Spleen (tissue), 11 donors: ENCODE data around the gene PTBP3. TPM values are rescaled to one million over a fixed set of nuclear protein-coding genes. Genes with fewer than 3 reads are reported as not detected.

Experiments used
- DNase-seq: peaks from one replicate; pipeline ENCODE4 v3.0.0-alpha.2; 2020
- H3K27ac ChIP-seq, 8 donors: fragments of 200-600 bp; sonication (generic) in 7 of 8; 1 replicate in 4 of 8; 2 replicates in 4 of 8; pipeline versions ENCODE4 v1.5.0 to v1.8.0; 2016 to 2021; ENCODE audit warnings: inconsistent platforms in 4 of 8, mild to moderate bottlenecking in 4 of 8, moderate library complexity in 1 of 8
- H3K27me3 ChIP-seq, 7 donors: fragments of 200-600 bp; sonication (generic) in 6 of 7; replicated peaks in 1 of 7; 1 replicate in 4 of 7; 2 replicates in 3 of 7; pipeline versions ENCODE4 v1.5.0 to v1.8.0; 2016 to 2021; ENCODE audit warnings: inconsistent platforms in 3 of 7, mild to moderate bottlenecking in 1 of 7
- H3K36me3 ChIP-seq, 6 donors: fragments of 200-600 bp; sonication (generic) in 5 of 6; 1 replicate in 4 of 6; 2 replicates in 2 of 6; pipeline versions ENCODE4 v1.5.0 to v1.8.0; 2016 to 2021; ENCODE audit warnings: inconsistent platforms in 2 of 6
- H3K4me1 ChIP-seq, 6 donors: fragments of 200-600 bp; sonication (generic) in 5 of 6; 1 replicate in 3 of 6; 2 replicates in 3 of 6; pipeline versions ENCODE4 v1.5.0 to v1.8.0; 2016 to 2021; ENCODE audit warnings: inconsistent platforms in 3 of 6
- H3K4me3 ChIP-seq, 8 donors: fragments of 200-600 bp; sonication (generic) in 7 of 8; 1 replicate in 4 of 8; 2 replicates in 4 of 8; pipeline versions ENCODE4 v1.5.0 to v1.8.0; 2016 to 2021; ENCODE audit warnings: inconsistent platforms in 4 of 8, mild to moderate bottlenecking in 4 of 8, moderate library complexity in 2 of 8
- H3K9me3 ChIP-seq, 8 donors: fragments of 200-600 bp; sonication (generic) in 7 of 8; 1 replicate in 4 of 8; 2 replicates in 4 of 8; pipeline versions ENCODE4 v1.5.0 to v1.8.0; 2016 to 2021; ENCODE audit warnings: inconsistent platforms in 4 of 8
- POLR2A ChIP-seq, 3 donors: fragments of 450-650 bp; IDR thresholded peaks; one replicate each; pipeline ENCODE4 v1.5.1; 2017; ENCODE audit warnings: antibody characterized with exemption in 3 of 3, mild to moderate bottlenecking in 1 of 3
- POLR2AphosphoS5 ChIP-seq, 3 donors: sonication (generic); formaldehyde crosslinking; IDR thresholded peaks; one replicate each; pipeline ENCODE4 v1.5.1; 2017; ENCODE audit warnings: antibody characterized with exemption in 3 of 3
- WGBS, 5 donors: extraction: QIAGEN DNeasy Blood & Tissue Kit in 3 of 5; methylation state at CpG; one replicate each; pipeline versions ENCODE4 v1.1.5 to v1.1.7; 2013 to 2018; 5-methylcytosine and 5-hydroxymethylcytosine counted together
- intact Hi-C: fragments of 100-400 bp; cut with DNase I; formaldehyde crosslinking; loops from one replicate; pipeline ENCODE4 v1.15.0; 2023; ENCODE audit warnings: low total_unique reads
- polyA plus RNA-seq, 3 donors: library from polyadenylated mRNA; stranded (reverse); fragments of 200-250 nt; gene quantifications; one replicate each; pipeline ENCODE4 v1.2.1, GENCODE V29; 2013
- total RNA-seq, 7 donors: library from RNA; depleted of rRNA in 3 of 7; stranded (reverse); fragments of >200 nt in 3 of 7; fragmentation: NEBNext Ultra II Directional in 4 of 7; extraction: Animal tissue kit (Norgen Biotek cat#: 25700) in 4 of 7; gene quantifications; one replicate each; pipeline versions ENCODE4 v1.1.0 to v1.2.1, GENCODE V29; 2016 to 2021
- TF ChIP-seq, protein P1 (sequence below), 11 experiments: fragments of 200-600 bp in 7 of 11; fragments of 450-650 bp in 4 of 11; sonication (generic) in 4 of 11; IDR thresholded peaks in 8 of 11; conservative IDR thresholded peaks in 3 of 11; 1 replicate in 7 of 11; 2 replicates in 4 of 11; pipeline versions ENCODE4 v1.4.0 to v1.8.0; 2016 to 2021; ENCODE audit warnings: antibody characterized with exemption in 11 of 11, inconsistent platforms in 4 of 11, mild to moderate bottlenecking in 1 of 11
- donor health status: healthy with polysubstance abuse.
- donor health status: DM: no; HTN: no; CAD: no; lungs with moderate emphysema.
- donor health status: DM: no; HTN: no; CAD: no.
- donor health status: Bipolar disorder and iron deficiency.
- donor health status: healthy.
- donor health status: DM: no; HTN: no; CAD: no.
- donor health status: DM: yes; HTN: yes; CAD: no.

Gene PTBP3
- total and polyA plus RNA-seq, 10 donors = 10.6 to 107 (median 85.6) TPM

DNA sequence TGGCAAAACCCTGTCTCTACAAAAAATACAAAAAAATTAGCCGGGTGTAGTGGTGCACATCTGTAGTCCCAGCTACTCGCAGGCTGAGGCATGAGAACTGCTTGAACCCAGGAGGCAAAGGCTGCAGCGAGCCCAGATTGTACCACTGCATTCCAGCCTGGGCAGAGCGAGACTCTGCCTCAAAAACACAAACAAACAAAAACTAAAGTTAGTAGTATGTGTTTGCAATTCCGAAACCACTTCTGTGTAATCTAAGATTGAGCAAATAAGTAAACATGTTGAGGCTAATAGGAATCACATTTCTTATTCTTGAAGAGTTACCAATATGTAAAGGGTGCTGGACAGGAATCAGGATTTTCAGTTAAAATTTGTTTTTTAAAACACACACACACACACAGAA lies 88.3 kb downstream of the PTBP3 start:
- WGBS, 5 donors = 94 to 98% (median 97%) methylated on average over 5 of the region's 5 CpGs
- DNase-seq = no peak
- Histone ChIP-seq H3K27ac (no peak overlapping the region), H3K4me3 (no peak overlapping the region), H3K4me1 (peaks cover 0 to 10% (median 0%) of the 10 kb centered on the region in 6 donors), H3K27me3 (no peaks in the 10 kb centered on the region), H3K9me3 (no peaks in the 10 kb centered on the region), H3K36me3 (peaks cover 0 to 85% (median 15%) of the 10 kb centered on the region in 6 donors)
- intact Hi-C loops = no loop called here
- TF ChIP-seq POLR2A (IDR thresholded peaks at IDR 0.05) (no peak), POLR2AphosphoS5 (IDR thresholded peaks at IDR 0.05) (no peak)
- TF ChIP-seq, protein P1, sequence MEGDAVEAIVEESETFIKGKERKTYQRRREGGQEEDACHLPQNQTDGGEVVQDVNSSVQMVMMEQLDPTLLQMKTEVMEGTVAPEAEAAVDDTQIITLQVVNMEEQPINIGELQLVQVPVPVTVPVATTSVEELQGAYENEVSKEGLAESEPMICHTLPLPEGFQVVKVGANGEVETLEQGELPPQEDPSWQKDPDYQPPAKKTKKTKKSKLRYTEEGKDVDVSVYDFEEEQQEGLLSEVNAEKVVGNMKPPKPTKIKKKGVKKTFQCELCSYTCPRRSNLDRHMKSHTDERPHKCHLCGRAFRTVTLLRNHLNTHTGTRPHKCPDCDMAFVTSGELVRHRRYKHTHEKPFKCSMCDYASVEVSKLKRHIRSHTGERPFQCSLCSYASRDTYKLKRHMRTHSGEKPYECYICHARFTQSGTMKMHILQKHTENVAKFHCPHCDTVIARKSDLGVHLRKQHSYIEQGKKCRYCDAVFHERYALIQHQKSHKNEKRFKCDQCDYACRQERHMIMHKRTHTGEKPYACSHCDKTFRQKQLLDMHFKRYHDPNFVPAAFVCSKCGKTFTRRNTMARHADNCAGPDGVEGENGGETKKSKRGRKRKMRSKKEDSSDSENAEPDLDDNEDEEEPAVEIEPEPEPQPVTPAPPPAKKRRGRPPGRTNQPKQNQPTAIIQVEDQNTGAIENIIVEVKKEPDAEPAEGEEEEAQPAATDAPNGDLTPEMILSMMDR (IDR thresholded peaks at IDR 0.05 in 8 of 11, conservative IDR thresholded peaks at IDR 0.05 in 3 of 11) = no peak

DNA sequence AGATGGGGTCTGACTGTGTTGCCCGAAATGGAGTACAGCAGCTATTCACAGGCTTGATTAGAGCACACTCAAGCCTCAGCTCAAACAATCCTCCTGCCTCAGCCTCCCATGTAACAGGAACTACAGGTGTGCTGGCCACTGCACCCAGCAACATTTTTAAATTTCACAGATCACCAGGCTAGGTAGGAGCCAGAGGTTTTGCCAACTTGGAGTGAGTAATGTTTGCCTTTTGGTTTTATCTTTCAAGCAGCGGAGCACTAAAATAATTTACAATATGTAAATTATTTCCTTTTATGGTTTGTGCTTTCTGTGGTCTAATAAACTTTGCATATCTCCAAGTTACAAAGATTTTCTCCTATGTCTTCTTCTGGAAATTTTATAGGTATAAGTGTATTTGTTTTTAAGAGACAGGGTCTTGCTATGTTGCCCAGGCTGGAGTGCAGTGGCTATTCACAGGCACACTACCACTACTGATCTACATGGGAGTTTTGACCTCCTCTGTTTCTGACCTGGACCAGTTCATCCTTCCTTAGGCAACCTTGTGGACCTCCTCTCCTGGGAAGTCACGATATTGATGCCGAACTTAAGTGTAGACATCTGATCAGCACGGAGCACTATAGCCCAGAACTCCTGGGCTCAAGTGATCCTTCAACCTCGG lies 91.1 kb downstream of the PTBP3 start:
- TF ChIP-seq POLR2AphosphoS5 (IDR thresholded peaks at IDR 0.05) (no peak), POLR2A (IDR thresholded peaks at IDR 0.05) (no peak)
- TF ChIP-seq, protein P1 (IDR thresholded peaks at IDR 0.05 in 8 of 11, conservative IDR thresholded peaks at IDR 0.05 in 3 of 11) = no peak
- Histone ChIP-seq H3K36me3 (peaks cover 0 to 90% (median 14%) of the 10 kb centered on the region in 6 donors), H3K27ac (no peak overlapping the region), H3K4me3 (no peak overlapping the region), H3K4me1 (no peaks in the 10 kb centered on the region), H3K27me3 (no peaks in the 10 kb centered on the region), H3K9me3 (no peaks in the 10 kb centered on the region)
- 95 to 98% (median 95%) methylated on average over 6 of the region's 6 CpGs for WGBS, 5 donors
- DNase-seq = no peak
- intact Hi-C loops = no loop called here

DNA sequence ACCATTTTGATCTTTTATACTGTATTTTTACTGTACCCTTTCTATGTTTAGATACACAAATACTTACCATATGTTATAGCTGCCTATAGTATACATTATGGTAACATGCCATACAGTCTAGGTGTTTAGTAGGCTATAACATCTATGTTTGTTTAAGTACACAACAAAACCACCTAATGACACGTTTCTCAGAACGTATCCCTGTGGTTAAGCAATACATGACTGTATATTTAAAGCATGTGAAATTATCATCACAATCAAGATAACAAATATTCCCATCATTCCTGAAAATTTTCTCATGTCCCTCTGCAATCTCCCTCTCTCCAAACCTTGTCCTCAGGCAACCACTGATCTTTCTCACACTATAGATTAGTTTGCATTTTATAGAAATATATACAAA lies 91.9 kb downstream of the PTBP3 start:
- 78 to 93% (median 89%) methylated on average over 2 of the region's 2 CpGs for WGBS, 5 donors
- no peaks in the 10 kb centered on the region for H3K4me1 ChIP-seq
- peaks cover 0 to 89% (median 13%) of the 10 kb centered on the region in 6 donors for H3K36me3 ChIP-seq
- H3K4me3 ChIP-seq = no peak overlapping the region
- TF ChIP-seq POLR2A (IDR thresholded peaks at IDR 0.05) = no peak
- TF ChIP-seq POLR2AphosphoS5 (IDR thresholded peaks at IDR 0.05) = no peak
- TF ChIP-seq, protein P1 (IDR thresholded peaks at IDR 0.05 in 8 of 11, conservative IDR thresholded peaks at IDR 0.05 in 3 of 11) = no peak
- H3K9me3 ChIP-seq = no peaks in the 10 kb centered on the region
- no peak for DNase-seq
- H3K27me3 ChIP-seq = no peaks in the 10 kb centered on the region
- intact Hi-C loops = no loop called here
- no peak overlapping the region for H3K27ac ChIP-seq

DNA sequence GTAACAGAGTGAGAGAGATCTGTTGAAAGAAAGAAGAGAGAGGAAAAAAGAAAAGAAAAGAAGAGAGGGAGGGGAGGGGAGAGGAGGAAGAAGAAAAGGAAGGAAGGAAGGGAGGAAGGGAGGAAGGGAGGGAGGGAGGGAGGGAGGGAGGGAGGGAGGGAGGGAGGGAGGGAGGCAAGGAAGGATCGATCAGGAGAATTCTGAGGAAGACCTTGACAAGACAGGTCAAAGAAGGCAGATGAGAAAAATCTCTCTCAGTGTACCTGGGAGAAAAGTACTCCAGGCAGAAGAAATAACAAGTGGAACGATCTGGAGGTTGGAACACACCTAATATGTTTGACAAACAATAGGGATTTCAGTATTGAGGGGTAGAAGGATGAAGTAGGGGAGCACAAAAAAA lies 93.7 kb downstream of the PTBP3 start:
- intact Hi-C loops = no loop called here
- Histone ChIP-seq H3K9me3 (no peaks in the 10 kb centered on the region), H3K4me1 (no peaks in the 10 kb centered on the region), H3K4me3 (no peak overlapping the region), H3K36me3 (peaks cover 0 to 86% (median 10%) of the 10 kb centered on the region in 6 donors), H3K27me3 (no peaks in the 10 kb centered on the region), H3K27ac (no peak overlapping the region)
- TF ChIP-seq POLR2AphosphoS5 (IDR thresholded peaks at IDR 0.05) (no peak), POLR2A (IDR thresholded peaks at IDR 0.05) (no peak)
- TF ChIP-seq, protein P1 (IDR thresholded peaks at IDR 0.05 in 8 of 11, conservative IDR thresholded peaks at IDR 0.05 in 3 of 11) = no peak
- 79 to 91% (median 86%) methylated on average over 2 of the region's 2 CpGs for WGBS, 5 donors
- no peak for DNase-seq
